GM12873 (cell line): ENCODE results near the gene RHEB.

Experiments
- TF ChIP-seq, protein P1 (sequence below): IDR thresholded peaks from 2 replicates; pipeline ENCODE4 v1.5.1; 2012; ENCODE audit warnings: low read depth, mild to moderate bottlenecking, moderate library complexity, low read length, control low read depth; ENCODE audit not compliant: insufficient read depth; ENCODE audit errors: missing control alignments

RHEB gene

DNA sequence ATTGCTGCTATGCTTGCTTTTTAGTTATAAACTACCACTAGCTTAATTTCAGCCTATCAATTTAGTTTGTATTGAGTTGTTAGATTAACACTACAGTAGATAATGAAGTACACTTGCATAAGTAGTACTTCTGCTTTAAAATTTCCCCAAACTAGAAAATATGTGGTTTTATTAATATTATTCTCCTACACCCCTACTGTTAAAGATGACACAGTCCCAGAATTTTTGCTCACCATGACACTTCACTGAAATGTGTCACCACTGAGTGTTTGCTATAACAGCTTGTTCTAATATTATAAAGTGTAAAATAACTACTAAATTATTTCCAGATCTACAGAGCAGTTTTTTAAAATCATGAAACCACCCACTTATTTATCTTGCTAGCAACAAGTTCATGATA, 31.6 kb downstream of the RHEB start:
- TF ChIP-seq, protein P1, sequence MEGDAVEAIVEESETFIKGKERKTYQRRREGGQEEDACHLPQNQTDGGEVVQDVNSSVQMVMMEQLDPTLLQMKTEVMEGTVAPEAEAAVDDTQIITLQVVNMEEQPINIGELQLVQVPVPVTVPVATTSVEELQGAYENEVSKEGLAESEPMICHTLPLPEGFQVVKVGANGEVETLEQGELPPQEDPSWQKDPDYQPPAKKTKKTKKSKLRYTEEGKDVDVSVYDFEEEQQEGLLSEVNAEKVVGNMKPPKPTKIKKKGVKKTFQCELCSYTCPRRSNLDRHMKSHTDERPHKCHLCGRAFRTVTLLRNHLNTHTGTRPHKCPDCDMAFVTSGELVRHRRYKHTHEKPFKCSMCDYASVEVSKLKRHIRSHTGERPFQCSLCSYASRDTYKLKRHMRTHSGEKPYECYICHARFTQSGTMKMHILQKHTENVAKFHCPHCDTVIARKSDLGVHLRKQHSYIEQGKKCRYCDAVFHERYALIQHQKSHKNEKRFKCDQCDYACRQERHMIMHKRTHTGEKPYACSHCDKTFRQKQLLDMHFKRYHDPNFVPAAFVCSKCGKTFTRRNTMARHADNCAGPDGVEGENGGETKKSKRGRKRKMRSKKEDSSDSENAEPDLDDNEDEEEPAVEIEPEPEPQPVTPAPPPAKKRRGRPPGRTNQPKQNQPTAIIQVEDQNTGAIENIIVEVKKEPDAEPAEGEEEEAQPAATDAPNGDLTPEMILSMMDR = no peak

DNA sequence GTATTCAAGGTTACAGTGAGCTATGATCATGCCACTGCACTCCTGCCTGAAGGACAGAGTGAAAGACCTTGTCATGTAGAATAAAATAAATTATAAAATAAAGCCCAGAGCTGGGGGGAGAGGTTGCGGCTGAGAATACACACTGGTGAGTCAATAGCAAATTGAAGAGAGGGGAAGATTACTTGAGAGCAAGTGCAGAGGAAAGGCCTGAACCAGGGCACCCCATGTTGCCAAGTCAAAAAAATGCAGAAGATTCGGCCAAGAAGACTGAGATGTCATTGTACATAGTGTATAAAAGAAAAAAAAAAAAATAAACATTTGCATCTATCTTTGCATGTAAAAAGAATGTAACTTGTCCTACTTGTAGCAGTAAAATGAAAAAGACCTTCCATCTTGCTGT, 32.5 kb downstream of the RHEB start:
- TF ChIP-seq, protein P1 = no peak

DNA sequence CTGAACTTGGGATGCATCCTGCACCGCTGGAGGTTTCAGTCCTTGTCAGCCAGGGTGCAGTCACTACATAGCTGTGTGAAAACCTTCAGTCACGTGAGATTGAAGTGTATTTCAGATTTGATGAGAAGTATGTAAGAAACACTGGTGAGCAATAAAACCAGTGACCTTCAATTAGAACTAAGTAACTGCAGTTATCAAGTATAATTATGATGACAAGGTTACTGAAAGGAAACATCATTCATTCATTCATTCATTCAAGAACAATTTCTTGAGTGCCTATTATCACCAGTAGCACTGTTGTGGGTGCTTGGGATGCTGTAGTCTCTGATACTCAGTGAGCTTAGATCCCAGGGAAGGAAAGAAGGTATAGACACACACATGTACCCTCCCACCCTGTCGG, 33.6 kb downstream of the RHEB start:
- TF ChIP-seq, protein P1 = no peak

DNA sequence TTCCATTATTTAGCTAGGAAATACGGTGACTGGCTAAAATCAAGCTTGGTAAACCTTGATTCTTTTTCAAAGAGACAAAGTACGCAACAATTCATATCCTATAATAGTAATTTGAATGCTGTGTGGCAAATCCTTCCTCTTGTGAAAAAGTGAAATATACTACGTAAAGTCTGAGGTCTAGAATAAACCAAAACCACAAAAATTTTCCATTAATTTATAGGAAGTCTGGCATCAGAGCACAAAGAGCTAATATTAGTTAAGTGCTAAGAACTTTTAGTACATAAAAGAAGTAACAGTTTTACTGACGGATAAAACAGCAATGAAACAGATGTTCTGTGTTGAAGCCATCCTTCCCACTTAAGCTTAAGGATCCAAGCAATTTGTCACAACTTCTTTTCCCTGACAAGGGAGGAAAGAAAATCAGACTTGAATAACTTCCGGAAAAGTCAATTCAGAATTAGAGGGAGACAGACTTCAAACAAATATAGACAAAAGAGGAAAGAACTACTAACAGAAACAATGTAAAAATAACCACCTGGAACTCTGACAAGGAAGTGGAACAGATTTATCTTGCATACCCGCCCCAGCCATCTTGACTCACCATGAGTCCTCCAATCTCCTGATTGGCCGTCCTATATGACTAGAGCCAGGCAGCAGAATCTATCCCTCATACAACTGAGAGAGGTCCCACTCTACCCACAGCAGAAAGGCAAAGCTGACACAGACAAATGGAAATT, 34.6 kb downstream of the RHEB start:
- TF ChIP-seq, protein P1 = no peak

DNA sequence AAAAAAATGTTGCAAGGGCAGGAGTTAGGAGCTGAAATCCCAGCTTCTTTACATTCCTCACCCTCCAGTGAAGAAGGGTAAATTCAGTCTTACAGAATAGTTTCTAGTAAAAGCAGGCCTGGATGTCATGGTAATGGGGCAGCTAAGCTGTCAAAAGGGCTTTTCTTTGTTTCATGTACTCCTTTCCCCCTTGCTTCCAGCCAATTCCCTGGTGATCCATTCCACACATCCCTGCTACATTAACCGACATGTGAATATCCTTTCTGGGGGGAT, 36.0 kb downstream of the RHEB start:
- TF ChIP-seq, protein P1 = no peak

DNA sequence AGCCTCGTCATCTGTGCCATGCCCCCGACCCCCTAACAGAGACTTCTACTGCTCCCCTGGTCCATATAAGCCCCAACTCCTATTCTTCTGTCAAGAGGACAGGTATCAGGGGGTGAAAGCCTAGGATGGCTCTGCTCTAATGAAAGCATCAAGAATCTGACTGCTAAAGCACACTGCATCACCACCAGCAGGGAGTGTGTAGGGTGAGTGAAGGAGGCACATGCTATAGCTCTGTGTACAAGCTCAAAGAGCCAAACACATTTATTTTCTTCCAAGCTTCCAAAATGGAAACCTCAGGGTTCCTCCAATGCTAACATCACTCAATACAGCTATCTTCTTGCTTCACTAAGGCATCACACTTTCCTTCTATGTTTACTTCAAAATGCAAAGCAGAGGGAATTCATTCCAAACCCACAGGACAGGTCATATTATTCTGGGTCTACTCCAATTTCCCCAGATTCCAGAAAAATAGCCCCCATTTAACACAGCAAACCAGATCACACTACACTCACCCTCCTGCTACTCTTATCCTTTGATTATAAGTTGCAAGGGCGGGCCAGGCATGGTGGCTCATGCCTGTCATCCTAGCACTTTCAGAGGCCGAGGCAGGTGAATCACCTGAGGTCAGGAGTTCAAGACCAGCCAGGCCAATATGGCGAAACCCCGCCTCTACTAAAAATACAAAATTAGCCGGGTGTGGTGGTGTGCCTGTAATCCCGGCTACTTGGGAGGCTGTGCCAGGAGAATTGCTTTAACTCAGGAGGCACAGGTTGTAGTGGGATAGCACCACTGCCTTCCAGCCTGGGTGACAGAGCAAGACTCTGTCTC, 36.6 kb downstream of the RHEB start:
- TF ChIP-seq, protein P1 = no peak

DNA sequence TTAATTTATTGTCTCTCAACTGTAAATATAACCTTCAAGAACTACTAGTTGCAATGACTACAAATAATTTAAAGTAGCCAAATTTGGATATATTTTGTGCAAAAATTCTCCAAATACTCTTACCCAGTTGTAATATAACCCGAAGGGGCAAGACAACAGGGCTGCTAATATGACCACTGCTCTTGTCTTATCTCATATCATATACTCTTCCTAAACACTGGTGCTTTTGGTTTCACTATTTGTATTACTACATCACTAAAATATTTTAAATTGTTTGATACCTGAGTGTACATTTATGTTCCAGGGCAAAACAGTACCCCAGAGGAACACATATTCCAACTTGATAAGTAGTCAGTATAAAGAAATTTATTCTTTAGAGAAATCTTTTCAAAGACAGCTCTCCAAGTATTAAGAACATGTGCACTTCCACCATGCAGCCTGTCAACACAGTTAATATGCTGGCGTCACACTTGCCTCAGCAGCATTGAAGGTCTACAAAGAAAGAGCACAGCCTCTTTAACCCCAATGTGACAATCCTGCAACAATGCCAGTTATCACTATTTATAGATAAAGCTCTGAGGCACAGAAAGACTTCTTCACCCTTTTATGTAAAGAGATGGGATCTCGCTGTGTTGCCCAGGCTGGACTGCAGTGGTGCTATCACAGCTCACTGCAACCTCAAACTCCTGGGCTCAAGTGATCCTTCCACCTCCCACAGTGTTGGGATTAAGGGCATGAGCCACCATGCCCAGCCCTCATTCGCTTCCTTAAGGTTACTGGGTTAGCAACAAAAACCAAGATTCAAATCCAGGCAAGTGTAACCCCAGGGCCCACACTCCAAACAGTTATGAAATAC, 37.8 kb downstream of the RHEB start:
- TF ChIP-seq, protein P1 = no peak
